Fibroblast of skin of left biceps (primary cell): ENCODE data around the gene FEM1B.

Source experiments
- DNase-seq, 2 experiments: peaks; one replicate each; pipeline ENCODE4 v3.0.0-alpha.2; 2013; ENCODE audit warnings: low read depth in 2 of 2

The FEM1B gene

DNA sequence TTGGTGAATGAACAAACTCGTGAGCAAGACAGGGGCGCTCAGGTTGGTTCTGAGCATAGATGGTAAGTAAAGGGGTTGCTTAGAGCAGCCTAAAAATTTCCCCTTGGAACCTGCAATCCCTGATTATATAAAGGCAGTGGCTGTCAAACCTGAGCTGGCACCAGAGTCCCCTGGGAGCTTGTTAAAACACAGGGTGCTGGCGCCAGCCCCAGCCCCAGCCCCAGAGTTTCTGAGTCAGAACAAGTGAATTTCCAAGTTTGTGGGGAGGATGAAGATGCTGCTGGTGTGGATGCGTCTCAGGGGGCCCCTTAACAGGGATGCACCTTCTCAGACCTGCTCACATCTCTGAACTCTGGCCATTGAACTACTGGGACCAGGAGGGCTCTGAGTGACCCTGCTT lies 48.2 kb downstream of the FEM1B start:
- no peak for DNase-seq

DNA sequence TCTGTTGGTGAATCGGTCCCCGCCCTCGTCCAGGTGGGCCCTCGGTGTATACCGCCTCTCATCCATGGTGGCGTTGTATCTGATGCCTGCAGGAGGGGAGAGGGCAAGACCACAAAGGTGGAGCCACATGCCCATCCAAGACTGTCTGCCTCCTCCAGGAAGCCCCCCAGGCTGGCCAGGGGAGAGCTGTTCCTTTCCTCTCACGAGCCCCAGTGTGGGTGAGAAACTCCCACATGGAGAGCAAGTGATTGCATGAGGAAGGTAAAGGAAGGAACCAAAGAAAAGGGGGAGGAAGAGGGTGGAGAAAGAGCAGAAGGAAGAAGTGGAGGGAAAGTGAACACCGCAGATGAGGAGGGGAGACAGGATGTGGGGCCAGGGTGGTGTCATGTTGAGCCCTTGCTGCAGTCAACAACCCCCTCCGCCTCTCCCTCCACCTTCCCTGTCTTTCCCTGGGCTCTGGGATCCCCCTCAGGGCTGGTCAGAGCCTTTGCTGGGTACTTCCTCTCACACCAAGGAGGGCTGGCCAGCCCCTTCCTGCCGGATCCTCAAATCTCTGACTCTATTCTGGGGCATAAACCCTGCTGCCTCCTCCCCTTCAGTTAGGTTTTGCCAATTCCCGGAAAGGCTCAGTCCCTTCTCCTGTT lies 49.3 kb downstream of the FEM1B start:
- DNase-seq, result no peak

DNA sequence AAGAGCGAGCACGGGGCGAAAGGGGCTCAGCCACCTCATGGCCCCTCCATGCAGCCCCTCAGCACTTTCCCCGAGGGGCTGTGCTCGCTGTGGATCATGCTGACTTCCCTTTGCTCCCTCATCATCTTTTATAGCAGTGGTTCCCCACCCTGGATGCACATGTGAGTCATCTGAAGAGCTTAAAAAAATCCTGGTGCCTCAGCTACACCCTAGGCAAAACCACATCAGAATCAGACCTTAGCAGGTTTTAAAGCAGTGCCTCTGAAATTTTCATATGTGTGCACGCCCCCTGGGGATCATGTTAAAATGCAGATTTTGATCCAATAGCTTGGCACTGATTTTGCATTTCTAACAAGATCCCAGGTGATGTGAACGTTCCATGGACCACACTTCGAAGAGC lies 50.9 kb downstream of the FEM1B start:
- no peak for DNase-seq

- DNase-seq, result no peak
Measured at GRCh38 chr15:68328964-68329363, 51.4 kb downstream of the FEM1B start.

GRCh38 chr15:68330416-68330815 lies 52.9 kb downstream of the FEM1B start:
- no peak for DNase-seq

- no peak for DNase-seq
Measured at GRCh38 chr15:68330901-68331300, 53.4 kb downstream of the FEM1B start.

DNA sequence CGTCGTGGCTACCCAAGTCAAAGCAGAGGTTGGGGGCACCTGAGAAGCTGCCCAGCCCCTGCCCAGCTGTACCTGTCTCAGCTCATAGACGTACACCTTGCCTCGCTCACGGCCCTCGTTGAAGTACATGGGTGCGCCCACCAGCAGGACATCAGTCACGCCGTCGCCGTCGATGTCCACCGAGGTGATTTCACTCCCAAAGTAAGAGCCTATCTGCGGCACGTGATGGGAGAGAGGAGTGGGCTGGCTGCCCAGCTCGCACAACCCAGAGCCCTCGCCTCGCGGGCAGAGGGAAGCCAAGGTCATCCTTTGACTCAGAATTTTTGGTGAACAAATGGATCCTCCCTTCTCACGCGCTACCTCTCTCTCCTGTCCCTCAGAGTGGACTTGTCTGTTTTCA lies 54.7 kb downstream of the FEM1B start:
- no peak for DNase-seq

DNA sequence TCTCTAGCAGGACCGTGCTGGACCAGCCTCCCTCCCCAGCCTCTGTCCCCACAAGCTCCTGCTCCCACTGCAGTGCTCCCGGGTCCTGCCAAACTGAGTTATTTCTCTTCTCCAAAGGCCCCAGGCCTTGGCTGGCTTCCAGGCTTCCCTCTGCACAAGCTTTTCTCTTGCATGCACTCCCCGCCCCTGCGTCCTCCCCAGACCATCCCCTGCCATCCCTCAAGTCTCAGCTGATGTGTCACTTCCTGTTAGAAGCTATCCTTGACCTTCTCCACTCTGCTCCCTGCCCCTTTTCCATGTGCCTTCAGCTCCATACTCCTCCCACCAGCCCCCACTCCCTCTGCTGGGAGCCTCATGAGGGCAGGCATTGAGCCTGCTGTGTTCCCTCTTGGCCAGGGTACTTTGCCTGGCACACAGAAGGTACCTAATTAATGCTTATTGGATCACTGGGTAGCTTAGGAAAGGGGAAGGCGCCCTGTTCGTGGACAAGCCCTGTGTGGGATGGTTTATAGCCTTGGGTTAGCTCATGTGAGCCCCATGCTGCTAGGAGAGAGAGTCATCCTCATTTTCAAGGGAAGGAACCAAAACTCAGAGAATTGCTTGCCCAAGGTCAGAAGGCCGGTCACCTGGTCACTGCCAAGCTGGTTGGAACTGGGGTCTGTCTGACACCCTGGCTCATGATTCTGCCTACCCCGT lies 56.4 kb downstream of the FEM1B start:
- DNase-seq, result no peak

DNA sequence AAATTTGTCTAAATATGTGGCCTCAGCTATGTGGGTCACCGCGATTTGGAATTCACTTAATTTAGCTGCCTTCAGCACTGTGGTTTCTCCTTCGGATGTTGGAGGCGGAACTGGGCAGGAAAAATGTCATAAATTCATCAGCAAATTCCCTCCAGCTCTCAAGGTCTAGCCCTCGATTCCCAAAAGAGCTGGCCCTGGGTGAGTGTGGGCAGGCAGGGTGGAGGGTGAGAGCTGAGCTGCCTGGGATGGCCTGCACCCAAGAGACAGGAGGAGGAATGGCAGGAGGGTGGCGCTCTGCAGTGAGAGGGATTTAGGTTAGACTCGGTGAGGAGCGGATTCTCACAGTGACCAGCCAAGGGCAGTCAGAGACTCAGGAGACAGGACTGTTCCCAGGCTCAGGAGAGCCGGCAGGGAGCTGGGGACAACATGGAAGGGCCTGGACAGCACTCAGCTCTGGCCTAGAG lies 57.1 kb downstream of the FEM1B start:
- no peak for DNase-seq

GRCh38 chr15:68335251-68335650 lies 57.7 kb downstream of the FEM1B start:
- DNase-seq, result no peak

- no peak for DNase-seq
Measured at GRCh38 chr15:68335655-68336054, 58.1 kb downstream of the FEM1B start.

DNA sequence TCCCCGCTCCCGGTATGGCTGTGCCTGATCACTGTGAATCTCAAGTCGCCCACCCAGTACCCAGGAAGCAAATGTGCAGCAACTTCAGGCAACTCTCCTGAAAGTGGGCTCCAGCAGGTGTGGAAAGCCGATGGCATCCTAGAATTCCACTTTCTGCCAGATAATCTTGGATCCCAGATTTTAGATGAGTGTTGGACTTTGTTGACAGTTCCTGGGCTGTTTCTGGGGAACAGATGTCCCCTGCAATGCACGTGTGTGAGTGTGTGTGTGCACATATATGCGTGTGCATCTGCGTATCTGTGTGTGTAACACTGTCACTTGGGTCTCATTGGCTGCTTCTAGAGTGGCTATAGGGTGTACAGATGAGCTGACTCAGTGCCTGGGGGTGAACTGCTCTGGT lies 59.0 kb downstream of the FEM1B start:
- no peak for DNase-seq

DNA sequence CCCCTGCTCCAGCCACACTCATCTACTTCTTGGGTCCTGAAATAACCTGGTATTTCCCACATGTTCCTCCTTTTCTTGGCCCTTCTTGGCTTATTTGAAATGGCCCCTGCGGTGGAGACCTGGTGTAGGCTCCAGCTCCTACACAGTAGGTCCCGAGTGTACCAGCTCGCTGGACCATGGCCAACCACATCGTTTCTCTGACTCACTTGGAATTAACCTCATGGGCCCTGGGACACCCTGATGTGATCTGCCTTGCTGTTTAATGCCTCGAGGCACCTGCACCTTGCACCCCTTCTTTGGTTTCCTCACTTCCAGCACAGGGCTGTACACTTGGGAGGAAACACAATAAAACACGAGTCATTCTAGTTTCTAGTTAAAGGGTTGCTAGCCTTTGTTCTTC lies 60.3 kb downstream of the FEM1B start:
- no peak for DNase-seq

- DNase-seq, result no peak
Measured at GRCh38 chr15:68339481-68339880, 61.9 kb downstream of the FEM1B start.

GRCh38 chr15:68340726-68341671 lies 63.5 kb downstream of the FEM1B start:
- no peak for DNase-seq

GRCh38 chr15:68341760-68342725 lies 64.5 kb downstream of the FEM1B start:
- DNase-seq, result no peak

- DNase-seq, result no peak
Measured at GRCh38 chr15:68343579-68344225, 66.2 kb downstream of the FEM1B start.

- DNase-seq, result no peak
Measured at GRCh38 chr15:68344600-68344999, 67.1 kb downstream of the FEM1B start.
